GM23248 (cell line): ENCODE measurements around the gene DNAH11.

Experiments
- EZH2 ChIP-seq: fragments of 200-600 bp; sonication (generic); IDR thresholded peaks from 2 replicates; pipeline ENCODE4 v1.6.1; 2018; ENCODE audit warnings: antibody characterized with exemption, mild to moderate bottlenecking; ENCODE audit not compliant: insufficient read depth, poor library complexity, severe bottlenecking
- EZH2phosphoT487 ChIP-seq: fragments of 200-600 bp; sonication (generic); IDR thresholded peaks from 2 replicates; pipeline ENCODE4 v1.6.1; 2018; ENCODE audit warnings: antibody characterized with exemption, moderate library complexity, mild to moderate bottlenecking, low read depth; ENCODE audit not compliant: insufficient read depth

- TF ChIP-seq EZH2 (peak; percentile 21), EZH2phosphoT487 (no peak)
Measured at GRCh38 chr7:21544303-21544656, 1.4 kb downstream of the DNAH11 start.
